ENCODE results near the gene OSMR.

Gene OSMR

GRCh38 chr5:38891563-38891962, 45.8 kb downstream of the OSMR start:
- DNase-seq (ENCODE audit: low spot score) = no peak
- in situ Hi-C loops (cut with MboI; ENCODE audit: low sequenced_read_pairs, unreplicated experiment) = no loop called here
- no peak for TF ChIP-seq CTCF (IDR thresholded peaks at IDR 0.05; ENCODE audit: borderline replicate concordance, control extremely low read depth, extremely low read depth, insufficient read depth, missing control alignments)

- in situ Hi-C loops (cut with MboI; ENCODE audit: low sequenced_read_pairs, unreplicated experiment) = no loop called here
- DNase-seq (ENCODE audit: low spot score) = no peak
- TF ChIP-seq CTCF (IDR thresholded peaks at IDR 0.05; ENCODE audit: borderline replicate concordance, control extremely low read depth, extremely low read depth, insufficient read depth, missing control alignments) = no peak
Observed at GRCh38 chr5:38892363-38892762, 46.6 kb downstream of the OSMR start.

GRCh38 chr5:38896760-38897159, 50.9 kb downstream of the OSMR start:
- no peak for DNase-seq (ENCODE audit: low spot score)
- in situ Hi-C loops (cut with MboI; ENCODE audit: low sequenced_read_pairs, unreplicated experiment) = no loop called here
- TF ChIP-seq CTCF (IDR thresholded peaks at IDR 0.05; ENCODE audit: borderline replicate concordance, control extremely low read depth, extremely low read depth, insufficient read depth, missing control alignments) = no peak

GRCh38 chr5:38899936-38900335, 54.1 kb downstream of the OSMR start:
- in situ Hi-C loops (cut with MboI; ENCODE audit: low sequenced_read_pairs, unreplicated experiment) = no loop called here
- TF ChIP-seq CTCF (IDR thresholded peaks at IDR 0.05; ENCODE audit: borderline replicate concordance, control extremely low read depth, extremely low read depth, insufficient read depth, missing control alignments) = no peak
- DNase-seq (ENCODE audit: low spot score) = no peak

GRCh38 chr5:38905516-38905915, 59.7 kb downstream of the OSMR start:
- TF ChIP-seq CTCF (IDR thresholded peaks at IDR 0.05; ENCODE audit: borderline replicate concordance, control extremely low read depth, extremely low read depth, insufficient read depth, missing control alignments) = no peak
- DNase-seq (ENCODE audit: low spot score) = no peak
- in situ Hi-C loops (cut with MboI; ENCODE audit: low sequenced_read_pairs, unreplicated experiment) = no loop called here

GRCh38 chr5:38906503-38906902, 60.7 kb downstream of the OSMR start:
- in situ Hi-C loops (cut with MboI; ENCODE audit: low sequenced_read_pairs, unreplicated experiment) = no loop called here
- no peak for DNase-seq (ENCODE audit: low spot score)
- no peak for TF ChIP-seq CTCF (IDR thresholded peaks at IDR 0.05; ENCODE audit: borderline replicate concordance, control extremely low read depth, extremely low read depth, insufficient read depth, missing control alignments)

- TF ChIP-seq CTCF (IDR thresholded peaks at IDR 0.05; ENCODE audit: borderline replicate concordance, control extremely low read depth, extremely low read depth, insufficient read depth, missing control alignments) = no peak
- in situ Hi-C loops (cut with MboI; ENCODE audit: low sequenced_read_pairs, unreplicated experiment) = no loop called here
- DNase-seq (ENCODE audit: low spot score) = no peak
Observed at GRCh38 chr5:38911933-38912332, 66.1 kb downstream of the OSMR start.
